GM23248 (cell line): ENCODE measurements around the gene TRPC5OS.

Source experiments
- EZH2 ChIP-seq: fragments of 200-600 bp; sonication (generic); IDR thresholded peaks from 2 replicates; pipeline ENCODE4 v1.6.1; 2018; ENCODE audit warnings: antibody characterized with exemption, mild to moderate bottlenecking; ENCODE audit not compliant: insufficient read depth, poor library complexity, severe bottlenecking
- EZH2phosphoT487 ChIP-seq: fragments of 200-600 bp; sonication (generic); IDR thresholded peaks from 2 replicates; pipeline ENCODE4 v1.6.1; 2018; ENCODE audit warnings: antibody characterized with exemption, moderate library complexity, mild to moderate bottlenecking, low read depth; ENCODE audit not compliant: insufficient read depth

- TF ChIP-seq EZH2phosphoT487 (no peak), EZH2 (no peak)
Observed at GRCh38 chrX:111829345-111829744, 46.6 kb upstream of the TRPC5OS start.
